GM23248 (cell line): Measurements from ENCODE around the gene KIF1A.

Experiments
- EZH2 ChIP-seq: fragments of 200-600 bp; sonication (generic); IDR thresholded peaks from 2 replicates; pipeline ENCODE4 v1.6.1; 2018; ENCODE audit warnings: antibody characterized with exemption, mild to moderate bottlenecking; ENCODE audit not compliant: insufficient read depth, poor library complexity, severe bottlenecking
- EZH2phosphoT487 ChIP-seq: fragments of 200-600 bp; sonication (generic); IDR thresholded peaks from 2 replicates; pipeline ENCODE4 v1.6.1; 2018; ENCODE audit warnings: antibody characterized with exemption, moderate library complexity, mild to moderate bottlenecking, low read depth; ENCODE audit not compliant: insufficient read depth

DNA sequence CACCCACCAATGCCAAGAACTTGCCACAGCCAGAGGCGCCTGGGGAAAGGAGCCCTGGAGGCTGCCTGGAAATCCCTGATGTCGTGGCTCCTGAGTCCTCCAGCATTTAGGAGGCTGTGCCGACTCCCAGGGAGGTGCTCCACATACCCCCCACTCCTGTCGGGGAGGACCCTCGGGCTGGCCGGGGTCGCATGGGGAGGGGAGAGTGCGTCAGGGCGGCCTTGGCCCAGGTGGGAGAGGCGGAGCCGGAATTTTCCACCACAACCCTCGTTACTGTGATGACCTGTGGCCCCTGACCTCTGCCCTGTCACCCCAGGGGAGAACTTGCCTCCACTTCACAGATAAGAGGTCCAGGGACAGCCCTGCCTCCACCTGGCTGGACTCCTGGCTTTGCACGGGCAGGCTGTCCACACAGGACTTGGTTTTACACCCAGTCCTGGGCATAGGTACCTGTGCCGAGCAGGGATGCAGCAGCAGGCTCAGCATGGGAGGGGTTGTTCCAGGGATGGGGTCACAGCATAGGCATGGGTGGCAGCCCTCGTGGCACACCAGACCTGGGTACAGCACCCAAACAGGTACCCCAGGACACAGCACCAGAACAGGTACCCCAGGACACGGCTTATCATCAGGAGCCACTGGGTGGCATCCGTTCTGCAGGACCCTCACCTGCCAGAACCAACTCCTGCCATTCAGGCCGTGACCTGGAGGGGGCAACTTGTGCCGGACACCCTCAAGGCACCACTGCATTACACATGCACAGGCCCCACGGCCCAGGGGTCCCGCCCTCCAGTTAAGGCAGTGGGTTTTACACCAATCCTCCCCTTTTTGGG lies 36.3 kb upstream of the KIF1A start:
- TF ChIP-seq EZH2 (no peak), EZH2phosphoT487 (no peak)
